ENCODE results near the gene BOLA1. TPM values are rescaled to one million over a fixed set of nuclear protein-coding genes. Genes with fewer than 3 reads are reported as not detected.

The BOLA1 gene
- total and polyA plus RNA-seq, 3 experiments from 2014 or later = 27.3 to 31.6 (median 28.4) TPM

DNA sequence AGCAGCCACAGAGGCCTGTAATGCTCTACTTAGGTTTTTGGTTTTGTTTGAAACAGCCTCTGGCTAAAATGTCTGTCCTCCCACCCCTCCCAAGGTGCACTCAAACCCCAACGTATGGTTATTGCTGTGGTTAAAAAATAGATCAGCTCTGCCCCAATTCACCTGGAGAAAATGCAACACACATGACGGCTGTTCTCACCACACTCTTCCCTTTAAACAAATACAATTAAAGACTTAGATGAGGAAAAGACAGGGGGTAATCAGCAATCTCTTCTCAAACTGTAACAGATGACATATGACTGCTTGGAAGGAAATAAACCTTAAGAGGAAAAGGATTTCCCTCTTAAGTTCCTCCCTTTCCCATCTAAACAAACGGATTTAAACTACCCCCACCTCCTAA, 43.5 kb downstream of the BOLA1 start:
- H3K36me3 Mint-ChIP-seq = peaks cover 0 to 28% (median 12%) of the 10 kb centered on the region in 3 donors
- ChIA-PET POLR2A (no interaction called here), CTCF (no interaction called here)
- Histone ChIP-seq H3K4me3 (ENCODE audit: low read length) (no peak overlapping the region), H3K27me3 (ENCODE audit: insufficient read depth, low read length, poor library complexity, severe bottlenecking) (no peaks in the 10 kb centered on the region), H3K36me3 (ENCODE audit: insufficient read depth, low read length) (no peaks in the 10 kb centered on the region), H3K27ac (ENCODE audit: low read depth, low read length) (no peak overlapping the region), H3K4me1 (ENCODE audit: insufficient read depth, low read length) (peaks cover 8% of the 10 kb centered on the region), H3K9me3 (ENCODE audit: low read length) (no peaks in the 10 kb centered on the region)
- peaks cover 12 to 20% (median 14%) of the 10 kb centered on the region in 3 donors for H3K4me1 Mint-ChIP-seq
- H3K9me3 Mint-ChIP-seq = no peaks in the 10 kb centered on the region
- H3K27ac Mint-ChIP-seq = peak overlapping the region in 6 of 8 donors; percentile 1 to 89 (median 70)
- DNase-seq = no peak
- H3K4me3 Mint-ChIP-seq = no peak overlapping the region
- H3K27me3 Mint-ChIP-seq = no peaks in the 10 kb centered on the region

DNA sequence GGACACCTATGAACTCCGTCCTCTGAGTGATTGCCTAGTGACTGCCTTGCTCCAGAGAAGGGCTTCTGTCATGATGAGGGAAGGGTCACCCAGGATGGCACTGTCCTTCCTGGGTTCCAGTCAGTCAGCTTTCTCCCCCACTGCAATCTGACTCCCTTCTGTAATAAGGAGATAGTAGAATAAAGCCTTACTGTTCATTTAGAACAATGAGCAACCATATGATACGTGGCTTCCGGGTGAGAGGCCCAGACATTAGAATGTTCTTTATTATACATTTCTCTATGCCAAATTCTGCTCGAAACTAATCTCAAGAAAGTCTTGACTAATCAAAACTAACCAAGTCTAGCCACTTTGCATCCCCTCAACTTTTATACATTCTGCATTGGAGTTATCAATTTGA, 45.8 kb downstream of the BOLA1 start:
- H3K9me3 ChIP-seq (ENCODE audit: low read length) = no peaks in the 10 kb centered on the region
- H3K9me3 Mint-ChIP-seq = no peaks in the 10 kb centered on the region
- H3K4me1 Mint-ChIP-seq = peaks cover 5 to 10% (median 6%) of the 10 kb centered on the region in 3 donors
- H3K27me3 Mint-ChIP-seq = no peaks in the 10 kb centered on the region
- no peak overlapping the region for H3K4me3 ChIP-seq (ENCODE audit: low read length)
- no peak overlapping the region for H3K27ac ChIP-seq (ENCODE audit: low read depth, low read length)
- no peaks in the 10 kb centered on the region for H3K27me3 ChIP-seq (ENCODE audit: insufficient read depth, low read length, poor library complexity, severe bottlenecking)
- H3K36me3 ChIP-seq (ENCODE audit: insufficient read depth, low read length) = no peaks in the 10 kb centered on the region
- peaks cover 0 to 49% (median 16%) of the 10 kb centered on the region in 3 donors for H3K36me3 Mint-ChIP-seq
- no peak for DNase-seq
- H3K27ac Mint-ChIP-seq = peak overlapping the region in 2 of 8 donors; percentile 29 to 39
- ChIA-PET POLR2A (no interaction called here), CTCF (no interaction called here)
- H3K4me1 ChIP-seq (ENCODE audit: insufficient read depth, low read length) = no peaks in the 10 kb centered on the region
- no peak overlapping the region for H3K4me3 Mint-ChIP-seq

DNA sequence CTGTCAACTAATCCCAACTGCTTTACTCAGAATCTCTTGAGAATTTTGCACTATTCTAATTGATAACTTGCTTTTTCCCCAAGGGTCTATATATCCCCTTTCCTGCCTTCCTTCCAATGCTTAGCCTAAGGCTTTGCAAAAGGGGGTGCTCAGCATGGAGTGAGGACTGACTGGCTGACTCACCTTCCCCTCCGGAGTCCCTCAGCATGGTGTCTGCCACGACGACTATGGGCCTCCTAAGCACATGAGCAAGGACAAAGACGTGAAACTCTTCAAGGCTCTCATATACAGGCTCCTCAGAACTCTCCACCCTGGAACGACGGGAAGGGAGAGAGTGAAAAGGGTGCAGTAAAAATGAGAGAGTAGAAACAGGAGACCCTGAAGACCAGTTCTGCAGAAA, 50.5 kb downstream of the BOLA1 start:
- Histone ChIP-seq H3K9me3 (ENCODE audit: low read length) (no peaks in the 10 kb centered on the region), H3K4me3 (ENCODE audit: low read length) (no peak overlapping the region), H3K4me1 (ENCODE audit: insufficient read depth, low read length) (no peaks in the 10 kb centered on the region), H3K27me3 (ENCODE audit: insufficient read depth, low read length, poor library complexity, severe bottlenecking) (no peaks in the 10 kb centered on the region), H3K36me3 (ENCODE audit: insufficient read depth, low read length) (no peaks in the 10 kb centered on the region), H3K27ac (ENCODE audit: low read depth, low read length) (no peak overlapping the region)
- H3K4me1 Mint-ChIP-seq = no peaks in the 10 kb centered on the region
- no peaks in the 10 kb centered on the region for H3K27me3 Mint-ChIP-seq
- ChIA-PET POLR2A (no interaction called here), CTCF (no interaction called here)
- DNase-seq = no peak
- no peaks in the 10 kb centered on the region for H3K9me3 Mint-ChIP-seq
- peaks cover 0 to 50% (median 10%) of the 10 kb centered on the region in 3 donors for H3K36me3 Mint-ChIP-seq
- no peak overlapping the region for H3K4me3 Mint-ChIP-seq
- peak overlapping the region in 2 of 8 donors; percentile 23 to 51 for H3K27ac Mint-ChIP-seq

Other genes starting within 250 kb of the BOLA1 start
- not detected for gene FCGR1A, start 116.9 kb upstream of the BOLA1 start, total RNA-seq
- gene FCGR1A, start 116.9 kb upstream of the BOLA1 start, polyA plus RNA-seq = not detected
- gene SV2A, start 18.3 kb downstream of the BOLA1 start, total RNA-seq = 1 to 10 TPM; 5.6 to 6.0 TPM
- gene SV2A, start 18.3 kb downstream of the BOLA1 start, polyA plus RNA-seq = 2.9 TPM
- 100 to 1,000 TPM; 111 to 124 TPM for gene SF3B4, start 28.2 kb downstream of the BOLA1 start, total RNA-seq
- gene SF3B4, start 28.2 kb downstream of the BOLA1 start, polyA plus RNA-seq = 112 TPM
- 1 to 10 TPM; 1.6 to 1.9 TPM for gene MTMR11, start 37.3 kb downstream of the BOLA1 start, total RNA-seq
- 0.14 TPM for gene MTMR11, start 37.3 kb downstream of the BOLA1 start, polyA plus RNA-seq
- 10 to 100 TPM; 39.7 to 41.0 TPM for gene OTUD7B, start 111.2 kb downstream of the BOLA1 start, total RNA-seq
- 1.9 TPM for gene OTUD7B, start 111.2 kb downstream of the BOLA1 start, polyA plus RNA-seq
- gene VPS45, start 168.2 kb downstream of the BOLA1 start, total RNA-seq = 10 to 100 TPM; 26.3 to 33.6 TPM
- gene VPS45, start 168.2 kb downstream of the BOLA1 start, polyA plus RNA-seq = 27.5 TPM